SIG-M5 (cell line): ENCODE data around the gene CRIM1.

Experiments
- DNase-seq: peaks from one replicate; lab custom pipeline; 2025; lab: John Stamatoyannopoulos, UW

Gene CRIM1

DNA sequence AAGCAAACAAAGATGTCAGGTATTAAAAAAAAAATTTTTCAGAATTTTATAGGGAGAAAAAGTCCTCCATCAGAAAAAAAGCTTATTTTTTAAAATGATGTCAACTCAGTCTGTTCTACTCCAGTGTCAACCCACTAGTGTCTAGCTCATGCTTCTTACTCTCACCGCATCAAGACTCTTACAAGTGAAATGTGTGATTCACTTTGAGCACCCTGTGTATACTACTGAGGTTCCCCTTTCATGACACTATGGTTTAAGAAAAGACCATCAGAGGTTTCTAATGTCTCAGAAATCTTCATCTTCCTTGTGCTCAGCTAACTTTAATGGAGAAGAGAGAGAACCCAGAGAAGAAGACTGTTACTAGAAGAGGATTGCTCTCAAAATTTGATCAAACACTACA is 199.0 kb downstream of the CRIM1 start:
- DNase-seq, result no peak

DNA sequence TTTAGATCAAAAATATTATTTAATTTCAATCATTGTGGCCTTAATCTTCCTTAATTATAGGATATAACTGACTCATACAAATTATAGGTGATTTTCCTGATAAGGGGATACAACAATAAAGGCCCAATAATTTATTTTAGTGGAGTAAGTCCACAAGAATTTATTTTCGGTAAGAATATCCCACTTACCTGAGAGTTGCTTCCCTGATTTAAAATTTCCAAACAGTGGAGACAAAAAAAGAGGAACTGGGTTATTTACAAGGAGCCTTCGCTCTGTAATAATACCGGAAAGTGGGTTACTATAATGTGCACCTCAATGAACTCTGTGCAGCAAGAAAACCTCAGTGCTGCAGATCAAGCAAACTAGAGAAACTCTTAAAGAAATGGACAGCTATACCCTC is 200.2 kb downstream of the CRIM1 start:
- DNase-seq, result no peak

DNA sequence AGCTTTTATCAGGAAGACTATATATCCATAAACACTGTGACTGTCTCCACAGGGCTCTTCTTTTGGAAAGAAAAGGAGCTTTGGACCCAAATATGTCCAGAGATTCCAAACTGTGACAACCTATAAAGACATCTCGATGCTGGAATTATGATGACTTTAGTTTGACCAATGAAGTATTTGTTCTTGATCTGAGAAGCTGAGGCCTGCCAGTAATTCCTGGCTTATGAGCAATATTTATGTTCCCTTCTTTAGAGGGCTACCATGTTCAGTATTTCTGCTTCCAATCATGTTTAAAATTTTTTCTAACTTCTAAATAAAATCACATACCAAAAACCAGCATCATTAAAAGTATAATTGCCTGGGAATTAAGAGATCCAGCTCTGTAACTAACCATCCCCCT is 201.3 kb downstream of the CRIM1 start:
- DNase-seq, result no peak

DNA sequence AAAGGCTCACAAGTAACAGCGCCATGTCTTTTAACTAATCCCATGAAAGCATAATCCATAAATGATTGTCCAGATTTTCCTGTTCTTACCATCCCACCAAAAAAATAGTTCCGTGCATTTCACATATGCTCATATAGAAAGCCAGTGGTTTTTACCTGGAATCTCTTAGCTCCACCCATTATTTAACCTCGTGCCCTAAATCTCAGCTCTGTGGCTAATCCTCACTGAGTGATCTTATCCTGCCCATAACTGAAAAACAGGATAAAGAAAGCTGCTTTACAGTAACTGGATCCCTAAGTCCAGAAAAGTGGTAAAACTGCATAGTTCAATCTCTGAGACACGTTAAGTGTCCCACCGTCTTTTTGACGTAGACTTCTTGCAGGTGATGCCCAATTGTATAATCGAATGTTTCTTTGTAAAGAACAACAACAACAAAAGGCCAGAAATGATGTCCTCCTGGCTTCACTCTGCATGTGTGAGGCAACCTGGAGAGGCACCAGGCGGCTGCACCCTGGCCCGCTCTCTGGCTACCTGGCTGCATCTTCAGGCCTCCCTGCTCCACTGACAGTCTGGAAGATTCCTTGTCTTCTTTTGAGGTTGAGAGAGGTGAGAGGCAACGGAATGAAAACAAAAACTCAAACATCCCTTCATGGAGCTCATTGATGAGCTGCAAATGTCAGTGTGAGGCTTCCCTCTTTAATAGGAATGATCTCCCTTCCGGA is 203.8 kb downstream of the CRIM1 start:
- no peak for DNase-seq

DNA sequence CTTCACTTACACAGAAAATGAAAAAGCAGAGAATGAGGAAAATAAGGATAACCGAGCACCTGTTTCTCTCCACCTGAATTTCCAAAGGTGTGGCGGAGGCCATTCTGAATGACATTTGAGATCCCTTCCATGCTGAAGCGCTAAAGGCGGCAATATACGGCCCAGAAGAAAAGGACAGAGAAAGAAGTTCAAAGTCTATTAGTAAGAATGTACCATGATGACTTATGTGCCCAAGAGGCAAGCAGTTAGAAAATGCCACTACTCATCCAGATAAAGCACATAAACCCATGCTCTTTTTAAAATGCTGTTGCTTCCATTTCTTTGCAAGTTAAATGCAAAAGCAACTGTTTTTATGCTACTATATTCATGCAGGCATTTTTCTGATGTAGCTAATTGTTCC is 205.1 kb downstream of the CRIM1 start:
- no peak for DNase-seq

DNA sequence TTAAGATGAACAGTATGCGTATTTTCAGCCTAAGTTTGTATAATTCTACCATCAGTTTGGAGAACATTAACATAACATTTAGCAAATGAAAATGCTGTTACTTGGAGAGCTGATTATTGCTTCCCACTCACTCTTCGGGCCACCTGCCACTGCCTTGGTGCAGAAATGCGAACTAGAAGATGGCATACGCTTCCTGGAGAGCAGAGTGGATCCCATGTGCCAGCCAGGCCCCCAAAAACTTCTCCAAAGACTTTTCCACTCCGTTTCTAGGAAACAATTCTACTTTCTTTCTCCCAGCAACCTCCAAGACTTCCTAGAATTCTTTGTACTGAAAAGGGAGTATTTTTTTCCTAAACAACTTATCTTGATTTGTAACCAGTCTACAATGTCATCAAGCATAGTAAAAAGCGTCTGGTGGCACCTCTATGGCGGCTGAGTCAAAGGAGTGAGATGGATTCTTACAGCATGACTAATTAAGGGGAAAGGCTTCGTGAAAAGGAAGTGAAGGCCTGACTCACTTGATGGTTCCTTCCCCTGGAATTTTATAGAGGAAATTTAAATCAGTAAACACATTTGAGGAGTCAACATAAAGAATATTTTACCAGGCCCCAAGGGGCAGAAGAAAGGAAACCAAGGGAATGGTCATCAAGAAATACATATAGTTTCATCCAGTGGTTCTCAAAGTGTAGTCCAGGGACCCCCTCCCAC is 205.8 kb downstream of the CRIM1 start:
- no peak for DNase-seq

DNA sequence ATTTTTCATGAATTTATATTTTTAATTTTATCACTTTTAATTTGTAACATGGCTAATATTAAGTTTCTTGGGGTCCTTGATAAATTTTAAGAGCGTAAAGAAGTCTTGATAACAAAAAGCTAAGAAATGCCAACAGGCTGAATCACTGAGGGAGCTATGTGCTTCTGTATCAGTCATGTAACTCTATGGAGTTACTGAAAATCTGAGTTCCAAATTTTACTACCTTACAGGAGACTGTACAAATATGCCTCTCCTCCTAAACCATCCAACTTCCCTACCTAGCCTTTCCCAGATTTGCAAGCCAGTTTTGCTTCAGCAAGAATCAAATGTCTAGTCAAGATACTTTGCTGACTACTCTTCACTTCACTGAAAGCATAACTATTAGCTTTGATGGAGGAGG is 206.7 kb downstream of the CRIM1 start:
- DNase-seq, result no peak

DNA sequence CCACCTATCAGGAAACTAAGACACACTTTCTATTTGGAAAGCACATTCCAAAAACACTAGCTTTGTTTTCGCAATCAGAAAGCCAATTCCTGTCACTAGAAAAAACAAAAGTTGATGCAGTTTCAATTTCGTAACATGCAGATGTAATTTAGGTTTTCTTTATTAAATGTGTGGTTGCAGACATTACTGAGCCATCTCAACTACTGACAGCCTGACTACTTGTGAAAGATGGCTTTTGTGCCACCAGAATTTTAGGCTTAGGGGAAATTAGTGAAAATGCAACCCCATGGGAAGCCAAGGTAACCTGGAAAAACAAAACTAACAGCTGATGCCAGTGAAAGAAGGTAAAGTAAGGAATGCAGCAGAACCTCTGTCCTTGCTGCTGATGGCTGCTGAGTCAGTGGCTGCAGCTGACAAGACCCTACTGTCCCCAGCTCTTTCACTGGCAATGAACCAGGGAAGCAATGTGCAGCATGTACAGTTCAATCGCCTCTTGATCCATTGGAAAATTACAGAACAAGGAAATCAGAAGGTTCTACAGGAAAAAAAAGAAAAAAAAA is 207.5 kb downstream of the CRIM1 start:
- DNase-seq, result no peak

DNA sequence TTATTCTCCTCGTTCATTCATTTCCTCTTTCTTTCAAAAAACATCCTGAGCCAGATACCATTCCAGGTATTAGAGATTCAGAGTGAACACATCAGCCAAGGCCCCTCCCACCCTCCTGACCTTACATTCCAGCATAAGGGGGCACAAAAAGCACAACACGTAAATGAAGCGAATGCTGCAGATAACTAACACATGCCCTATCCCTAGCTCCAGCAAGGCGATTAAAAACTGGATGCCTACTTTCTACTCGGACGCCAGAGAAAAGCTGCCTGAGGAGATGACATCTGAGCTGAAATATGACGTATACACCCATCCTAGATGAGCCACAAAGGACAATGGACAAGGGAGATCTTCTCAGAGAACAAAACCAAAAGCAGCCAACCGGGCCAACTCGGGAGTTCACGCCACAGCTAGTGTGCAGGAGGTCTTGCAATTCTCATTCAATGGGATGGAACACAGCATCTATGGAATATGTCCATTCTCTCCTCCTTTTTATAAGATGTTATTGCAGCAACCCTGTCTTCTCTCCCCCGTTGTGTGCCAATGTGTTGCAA is 208.9 kb downstream of the CRIM1 start:
- DNase-seq, result no peak

DNA sequence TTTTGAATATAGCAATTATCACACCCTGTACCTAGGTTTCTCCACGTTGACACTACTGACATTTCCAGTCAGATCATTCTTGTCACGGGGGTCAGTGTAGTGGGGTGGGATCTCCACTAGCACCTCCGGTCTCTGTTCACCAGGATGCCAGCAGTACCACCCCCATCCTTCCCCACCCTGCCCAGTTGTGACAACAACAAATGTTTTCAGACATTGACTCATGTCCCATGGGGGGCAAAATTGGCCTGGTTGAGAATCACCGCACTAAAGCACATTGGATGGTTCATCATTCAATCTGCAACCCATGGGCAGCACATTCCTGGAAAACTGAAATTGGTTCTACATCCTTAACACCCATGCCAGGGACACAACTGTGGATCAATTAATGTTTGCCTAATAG is 210.1 kb downstream of the CRIM1 start:
- no peak for DNase-seq

DNA sequence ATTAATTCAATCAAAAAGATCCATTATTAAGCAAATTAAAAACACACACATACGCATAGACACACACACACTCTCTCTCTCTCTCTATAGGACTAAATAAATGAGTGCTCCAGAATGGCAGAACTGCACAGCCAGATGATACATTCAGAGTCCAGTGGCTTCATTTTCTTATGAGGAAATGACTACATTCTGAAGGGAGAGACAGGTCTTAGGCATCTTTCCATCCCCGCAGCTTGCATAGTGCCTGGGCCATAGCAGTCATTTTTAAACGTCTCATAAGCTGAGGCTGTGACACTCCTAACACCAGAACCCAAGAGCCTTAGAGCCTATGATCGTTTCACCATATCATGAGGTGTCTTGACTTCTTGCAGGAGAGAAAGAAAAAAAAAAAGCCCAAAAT is 211.3 kb downstream of the CRIM1 start:
- no peak for DNase-seq

DNA sequence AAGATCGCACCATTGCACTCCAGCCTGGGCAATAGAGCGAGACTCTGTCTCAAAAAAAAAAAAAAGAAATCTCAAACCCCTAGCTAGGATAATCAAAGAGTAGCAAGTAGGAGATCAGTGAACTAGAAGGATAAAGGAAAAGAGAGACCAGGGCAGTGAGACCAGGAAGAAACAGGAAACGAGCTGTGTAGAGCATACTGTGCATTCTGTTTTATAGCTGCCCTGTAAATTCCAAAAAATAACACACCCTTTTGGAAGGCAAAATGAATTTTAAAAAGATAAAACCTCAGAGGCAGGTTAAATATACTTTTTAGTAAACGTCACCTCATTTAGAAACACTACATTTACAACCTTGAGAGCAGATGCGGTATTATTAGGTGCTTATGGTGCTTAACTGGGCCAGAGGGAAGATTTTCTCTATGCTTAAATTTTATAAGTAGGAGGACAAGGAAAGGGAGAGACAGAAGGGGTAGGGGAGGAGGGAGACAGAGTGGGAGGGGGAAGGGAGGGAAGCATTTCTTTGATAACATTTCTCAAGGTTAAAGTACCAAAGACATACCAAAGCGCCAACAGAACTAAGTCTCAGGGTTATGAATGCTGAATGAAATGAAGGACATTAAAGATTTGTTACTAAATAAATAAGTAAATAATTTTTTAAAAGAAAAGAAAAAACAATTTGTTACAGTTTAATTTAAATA is 212.3 kb downstream of the CRIM1 start:
- DNase-seq, result no peak

DNA sequence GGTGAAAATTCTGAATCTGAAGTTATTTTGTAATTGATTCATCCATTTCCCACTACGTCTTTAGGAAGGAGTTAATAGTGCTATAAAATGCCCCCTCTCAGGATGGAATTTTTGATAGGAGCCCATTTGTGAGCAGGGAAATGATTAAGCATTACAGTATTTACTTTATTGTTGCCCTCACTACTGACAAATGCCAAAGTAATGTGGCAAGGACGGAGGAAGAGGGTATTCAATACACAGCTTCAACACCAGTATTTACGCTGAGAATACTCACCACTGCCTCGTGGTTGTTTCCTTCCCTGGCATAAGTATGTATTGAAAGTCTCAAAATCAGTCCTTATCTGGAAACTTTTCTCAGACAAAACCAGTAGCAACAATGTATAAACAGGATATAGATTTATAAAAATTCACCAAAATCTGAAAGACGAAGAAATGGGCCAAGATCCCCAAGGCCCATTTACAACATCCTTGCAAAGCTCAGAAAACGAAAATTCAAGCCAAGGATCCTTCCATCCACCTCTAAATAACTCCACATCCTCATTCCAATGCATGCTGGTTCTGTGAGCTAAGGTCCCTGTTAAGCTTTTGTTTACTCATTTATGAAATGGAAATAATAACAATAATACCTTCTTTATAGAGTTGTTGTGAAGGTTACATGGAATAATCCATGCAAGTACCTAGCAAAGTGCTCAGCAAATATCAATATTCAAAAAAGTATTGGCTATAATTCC is 213.1 kb downstream of the CRIM1 start:
- no peak for DNase-seq

DNA sequence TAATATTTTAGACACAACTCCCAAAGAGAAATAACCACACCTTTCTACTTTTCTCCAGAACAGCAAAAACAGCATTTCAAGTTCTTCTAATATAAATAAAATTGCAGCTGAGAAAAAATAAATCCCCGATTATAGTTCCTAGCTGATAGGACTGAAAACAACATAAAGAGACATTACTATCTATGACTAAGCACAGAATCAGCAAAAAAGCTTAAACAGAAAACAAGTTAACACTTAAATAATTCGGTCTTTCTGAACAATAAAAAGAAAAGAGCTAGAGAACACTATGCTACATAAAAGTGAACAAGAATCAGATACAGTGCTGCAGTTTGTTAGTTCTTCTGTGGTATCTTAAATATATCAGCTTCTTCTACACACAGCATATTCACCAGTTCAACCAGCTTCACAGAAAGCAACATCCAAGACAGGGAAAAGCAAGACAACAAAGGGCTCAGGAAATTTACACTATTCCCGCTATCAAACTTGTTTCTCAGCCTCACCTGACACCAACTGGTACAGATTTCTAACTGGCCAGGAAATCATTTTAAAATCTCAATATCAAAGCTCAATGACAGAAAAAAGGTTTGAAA is 213.8 kb downstream of the CRIM1 start:
- no peak for DNase-seq

DNA sequence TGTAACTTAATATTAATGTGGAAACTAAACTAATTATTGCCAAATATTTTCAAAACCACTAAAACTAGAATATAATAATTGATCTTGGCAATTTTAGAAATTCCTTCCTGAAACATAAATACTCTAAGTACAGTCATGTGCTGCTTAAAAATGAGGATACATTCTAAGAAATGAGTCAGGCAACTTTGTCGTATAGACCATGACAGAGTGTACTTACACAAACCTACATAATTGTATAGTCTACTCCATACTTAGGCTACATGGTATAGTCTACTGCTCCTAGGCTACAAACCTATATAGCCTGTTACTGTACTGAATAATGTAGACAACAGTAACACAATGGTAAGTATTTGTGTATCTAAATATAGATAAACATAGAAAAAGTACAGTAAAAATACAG is 214.8 kb downstream of the CRIM1 start:
- DNase-seq, result no peak

DNA sequence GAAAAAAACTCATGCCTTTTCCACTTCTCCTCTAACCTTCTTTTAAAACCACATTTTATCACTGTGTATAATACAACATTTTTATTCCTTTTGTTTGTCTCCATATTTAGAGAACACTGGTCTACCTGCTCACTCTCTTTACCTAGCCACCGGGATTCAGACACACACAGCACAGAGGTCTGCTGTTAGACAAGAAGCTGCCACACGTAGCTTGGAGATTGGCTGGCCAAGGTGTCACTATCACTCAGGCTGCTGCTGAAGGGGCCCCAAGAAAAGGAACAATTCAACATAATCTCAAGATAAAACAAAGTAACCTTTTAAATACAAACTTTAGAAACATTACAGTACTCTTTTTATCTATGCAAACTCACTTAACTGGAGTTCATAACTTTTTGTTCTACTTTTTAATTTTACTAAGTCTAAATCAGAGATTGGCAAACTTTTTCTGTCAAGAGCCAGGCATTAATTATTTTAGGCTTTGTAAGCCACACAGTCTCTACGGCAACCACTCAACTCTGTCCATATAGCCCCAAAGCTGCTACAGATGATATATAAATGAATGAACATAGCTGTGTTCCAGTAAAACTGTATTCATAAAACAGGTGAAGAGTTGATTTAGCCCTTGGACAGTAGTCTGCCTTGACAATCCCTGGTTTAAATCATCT is 216.6 kb downstream of the CRIM1 start:
- DNase-seq, result no peak

DNA sequence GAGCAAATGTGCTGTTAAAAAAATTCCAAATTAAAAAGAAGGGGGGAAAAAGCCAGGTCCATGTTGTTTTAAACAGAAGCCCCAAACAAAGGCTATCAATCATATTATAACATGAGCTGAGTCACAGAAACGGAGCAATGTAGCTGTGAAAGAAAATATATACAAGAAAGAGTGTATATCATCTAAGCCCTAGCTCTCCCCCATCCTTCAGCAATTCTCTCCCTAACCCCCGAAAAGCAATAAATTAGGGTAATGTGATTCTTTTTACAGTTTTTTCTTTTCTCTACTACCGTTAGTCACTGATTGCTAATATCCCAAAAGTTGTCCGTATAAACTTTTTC is 217.1 kb downstream of the CRIM1 start:
- no peak for DNase-seq

DNA sequence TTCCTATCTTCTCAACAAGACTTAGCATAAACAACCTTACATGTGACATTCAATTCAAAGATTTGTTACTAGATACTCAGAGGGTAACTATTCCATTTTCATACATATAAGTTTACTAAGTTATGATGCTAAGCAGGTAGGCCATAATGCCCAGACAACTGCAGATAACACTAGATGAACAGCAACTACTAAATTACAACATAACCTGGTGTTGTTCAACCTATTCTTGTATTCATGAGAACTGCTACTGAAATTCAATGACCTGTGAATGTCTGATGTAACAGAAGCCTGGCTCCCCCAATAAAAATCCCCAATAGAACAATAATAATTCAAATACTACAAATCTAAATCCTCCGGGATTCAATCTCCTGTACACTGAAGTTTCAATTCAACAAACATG is 217.6 kb downstream of the CRIM1 start:
- DNase-seq, result no peak

DNA sequence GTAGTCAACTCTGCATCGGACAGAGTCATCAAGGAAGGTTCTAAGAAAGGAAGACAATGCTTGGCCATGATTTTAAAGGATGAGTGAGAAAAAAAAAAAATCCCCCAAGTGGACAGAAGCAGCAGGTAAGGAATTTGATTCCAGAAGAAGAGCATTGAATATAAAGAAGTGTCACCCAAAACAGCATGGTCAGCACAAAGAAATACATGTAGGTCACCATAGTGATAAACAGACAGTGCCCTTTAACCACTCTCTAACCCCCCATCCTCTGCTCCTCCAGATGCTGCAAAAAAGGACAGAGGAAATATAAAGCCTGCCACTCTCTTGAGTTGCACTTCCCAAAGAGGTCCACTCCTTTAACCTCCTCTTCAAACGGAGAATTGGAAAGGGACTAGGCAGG is 219.0 kb downstream of the CRIM1 start:
- no peak for DNase-seq

DNA sequence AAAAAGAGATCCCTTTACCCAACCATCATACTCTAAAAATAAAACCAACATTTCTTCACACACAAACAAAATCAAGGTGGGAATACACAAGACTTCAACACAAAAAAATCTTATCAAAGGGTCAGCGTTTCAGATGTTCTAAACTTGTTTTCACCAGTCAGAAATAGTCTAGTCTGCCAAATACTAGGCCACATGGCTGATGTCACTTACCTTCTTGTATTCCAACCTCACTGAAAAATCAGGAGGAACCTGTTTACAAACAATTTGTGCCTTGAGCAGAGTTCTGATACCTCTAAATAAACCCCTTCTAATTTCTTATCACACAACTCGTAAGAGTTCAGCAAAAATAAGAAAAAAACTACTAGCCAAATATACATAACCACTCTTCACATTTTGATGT is 222.3 kb downstream of the CRIM1 start:
- DNase-seq, result no peak
